NCI-H1930 (cell line): ENCODE data around the gene SRGAP3.

ENCODE experiments used
- DNase-seq, 2 experiments: peaks; one replicate each; lab custom pipeline; 2025; lab: John Stamatoyannopoulos, UW

The SRGAP3 gene

DNA sequence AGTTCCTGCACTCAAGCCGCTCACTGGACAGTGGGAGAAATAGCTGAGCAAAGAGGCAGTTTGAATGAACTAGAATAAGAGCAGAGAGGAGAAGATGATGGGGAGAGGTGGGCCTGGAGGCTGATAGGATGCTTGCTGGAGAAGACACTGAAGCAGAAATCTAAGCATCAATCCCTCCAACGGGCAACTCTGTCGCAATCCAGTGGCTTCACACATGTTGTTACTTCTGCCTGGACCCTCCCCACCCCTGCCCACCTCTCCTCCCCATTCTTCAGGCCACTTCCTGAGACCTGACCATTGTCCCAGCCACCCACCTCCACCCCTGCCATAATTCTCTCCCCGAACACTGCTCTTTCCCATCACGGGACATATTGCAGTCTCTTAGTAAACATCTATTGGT is 76.0 kb downstream of the SRGAP3 start:
- no peak for DNase-seq

DNA sequence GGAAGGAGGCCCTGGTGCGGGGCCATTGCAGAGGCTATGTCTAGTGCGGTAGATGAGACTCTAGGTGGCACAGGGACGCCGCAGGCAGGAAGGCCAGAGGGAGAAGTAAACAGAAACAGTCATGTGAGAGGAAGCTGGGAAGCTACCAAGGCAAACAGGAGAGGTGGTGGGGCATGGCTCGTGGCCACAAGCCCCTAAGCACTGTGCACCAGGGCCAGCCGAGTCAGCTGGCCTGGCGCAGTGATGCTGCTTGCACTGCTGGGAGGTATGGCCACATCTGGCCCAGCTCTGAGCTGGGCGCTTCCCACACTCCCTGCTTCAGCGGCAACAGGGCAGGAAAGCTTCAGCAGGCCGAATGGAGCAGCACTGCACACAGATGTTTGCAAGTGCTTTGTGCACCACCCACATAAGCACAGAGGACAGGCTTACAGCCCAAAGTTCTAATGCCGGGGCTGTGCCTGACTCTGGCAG is 76.6 kb downstream of the SRGAP3 start:
- DNase-seq = no peak

DNA sequence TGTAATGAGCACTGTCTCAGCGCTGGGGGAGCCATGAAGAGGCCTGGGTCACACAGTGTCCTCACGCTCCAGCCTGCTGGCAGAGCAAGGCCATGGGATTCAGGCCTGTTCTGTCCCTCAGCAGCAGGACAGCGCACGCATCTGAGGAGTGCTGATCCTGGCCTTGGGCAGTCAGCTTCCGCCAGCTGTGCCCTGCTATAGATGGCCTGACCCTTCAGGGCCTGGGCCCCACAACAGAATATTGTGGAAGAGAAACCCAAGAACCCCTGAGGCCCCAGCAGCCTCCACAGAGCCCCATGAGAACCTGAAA is 78.6 kb downstream of the SRGAP3 start:
- no peak for DNase-seq

DNA sequence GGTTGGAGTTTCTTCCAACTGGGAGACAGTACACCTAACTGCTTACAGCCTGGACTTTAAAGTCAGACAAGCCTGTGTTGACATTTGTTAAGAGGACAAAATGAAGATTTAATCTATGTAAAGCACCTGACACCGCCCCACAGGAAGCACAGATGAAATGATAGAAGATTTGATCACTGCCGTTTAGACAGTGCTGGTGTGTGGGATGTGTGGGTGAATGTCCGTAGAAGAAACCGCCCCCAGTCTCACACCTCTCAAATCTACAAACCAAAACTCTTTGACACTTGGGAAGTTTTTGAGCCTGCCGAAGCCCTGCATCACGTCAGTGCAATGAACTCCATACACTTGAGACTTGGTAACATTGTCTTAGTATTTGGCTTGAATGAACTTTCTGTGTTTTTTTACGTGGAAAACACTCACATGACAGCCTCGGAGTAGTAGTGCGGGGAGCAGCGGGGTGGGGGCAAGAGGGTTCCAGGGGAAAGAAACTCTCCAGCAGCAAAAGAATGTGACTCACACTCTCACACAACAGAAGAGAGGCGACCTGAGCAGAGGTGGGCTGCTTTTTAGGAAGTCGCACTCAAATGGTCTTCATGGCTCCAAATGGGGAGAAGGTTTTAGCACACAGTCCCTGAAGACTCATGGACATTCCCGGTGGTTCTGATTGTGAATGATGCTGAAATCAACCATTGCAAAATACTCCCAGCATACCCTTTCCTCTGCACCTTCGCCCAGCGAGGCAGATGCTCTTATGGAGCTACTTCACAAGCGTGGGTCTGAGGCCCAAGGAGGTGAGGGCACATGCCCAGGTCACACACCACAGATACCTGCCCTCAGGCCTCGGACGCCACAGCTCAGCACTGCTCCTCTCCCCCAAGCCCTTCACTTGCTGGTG is 79.2 kb downstream of the SRGAP3 start:
- no peak for DNase-seq

DNA sequence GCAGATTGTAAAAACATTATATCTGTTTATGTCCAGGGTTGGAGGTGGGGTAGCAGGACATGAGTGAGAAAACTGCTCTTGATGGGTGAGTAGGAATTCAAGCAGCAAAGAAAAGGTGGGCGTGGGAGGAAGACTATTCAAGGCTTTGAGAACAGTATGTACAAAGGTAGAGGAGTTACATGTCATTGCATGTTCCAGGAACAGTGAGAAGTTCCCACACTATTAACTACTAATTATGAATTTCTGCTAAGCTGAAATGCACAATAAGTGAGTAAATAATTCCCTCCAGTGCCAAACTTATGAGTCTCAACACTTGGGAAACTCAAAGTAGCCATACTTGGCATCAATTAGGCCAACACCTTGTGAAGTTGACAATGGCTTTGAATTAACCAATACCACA is 80.1 kb downstream of the SRGAP3 start:
- no peak for DNase-seq

DNA sequence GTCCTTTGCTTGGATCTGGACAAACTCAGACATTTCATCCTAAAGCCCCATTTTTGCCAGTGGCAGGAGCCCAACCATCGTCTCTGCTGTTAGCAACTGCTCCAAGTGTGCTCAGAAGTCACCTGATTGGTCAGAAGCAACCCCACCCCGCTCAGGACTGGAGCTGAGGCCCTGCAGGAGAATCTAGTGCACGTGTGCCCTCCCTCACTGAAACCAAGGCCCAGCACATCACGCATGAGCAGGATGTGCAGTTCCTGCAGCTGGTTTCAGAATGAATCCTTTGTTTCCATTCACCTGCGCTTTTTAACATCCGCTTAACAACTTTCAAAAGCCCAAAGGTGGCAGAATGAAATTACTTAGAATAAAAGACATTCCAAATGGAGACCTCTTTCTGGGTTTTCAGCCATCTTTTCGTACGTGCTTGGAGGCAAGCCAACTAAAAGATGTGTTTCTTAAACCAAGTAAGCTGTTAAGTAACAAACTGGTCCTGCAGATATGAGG is 81.2 kb downstream of the SRGAP3 start:
- no peak for DNase-seq

DNA sequence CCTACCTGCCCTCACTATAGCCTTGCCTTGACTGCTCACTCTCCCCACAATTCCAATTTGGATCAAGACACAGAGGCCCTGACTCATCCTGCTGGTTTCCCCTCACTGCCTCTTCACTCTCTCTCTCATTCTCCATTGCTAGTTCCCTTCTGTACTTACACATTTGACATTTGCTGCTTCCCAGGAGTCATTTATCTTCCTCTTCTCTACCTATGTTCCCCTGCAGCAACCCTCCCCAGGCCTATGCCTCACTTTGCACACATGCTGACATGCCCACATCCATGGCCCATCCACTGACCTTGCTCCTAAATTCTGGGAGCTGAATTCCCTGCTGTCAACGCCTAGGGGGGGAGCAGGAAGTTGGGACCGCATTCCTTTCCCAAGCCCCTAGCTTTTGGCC is 82.2 kb downstream of the SRGAP3 start:
- no peak for DNase-seq

DNA sequence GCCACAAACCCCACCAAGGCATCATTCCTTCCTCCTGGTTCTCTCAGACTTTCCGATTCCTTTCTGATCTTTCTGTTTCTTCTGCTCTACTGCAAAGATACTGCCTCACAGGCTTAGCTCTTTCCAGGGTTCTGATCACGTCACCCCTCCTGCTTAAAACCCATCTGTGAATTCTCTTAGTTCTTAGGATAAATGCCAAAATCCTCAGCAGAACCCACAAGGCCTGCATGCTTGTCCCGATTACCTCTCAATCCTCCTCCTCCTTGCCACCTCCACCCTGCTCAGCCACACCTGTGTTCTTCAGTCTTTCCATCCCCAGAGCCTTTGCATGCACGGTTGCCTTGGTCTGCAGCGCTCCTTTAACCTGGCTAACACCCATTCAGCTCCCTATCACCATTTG is 84.0 kb downstream of the SRGAP3 start:
- DNase-seq = no peak

DNA sequence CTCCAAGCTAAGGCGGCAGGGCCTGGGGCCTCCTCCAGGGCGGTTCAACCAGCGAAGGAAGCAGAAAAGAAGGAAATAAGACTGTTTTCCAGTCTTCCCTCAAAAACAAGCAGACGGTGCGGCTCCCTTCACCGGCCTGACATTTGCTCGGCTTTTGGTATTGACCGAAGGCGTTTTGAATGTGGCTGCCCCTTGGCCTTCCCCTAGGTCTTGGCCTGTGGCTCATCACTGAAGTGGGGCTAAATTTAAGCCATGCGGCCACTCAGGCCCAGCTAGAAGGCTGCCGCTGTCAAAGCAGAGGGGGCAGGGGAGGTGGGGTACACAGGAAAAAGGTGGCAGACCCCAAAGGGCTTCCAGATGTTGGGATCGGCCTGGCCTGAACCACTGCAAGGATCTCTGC is 86.2 kb downstream of the SRGAP3 start:
- no peak for DNase-seq

DNA sequence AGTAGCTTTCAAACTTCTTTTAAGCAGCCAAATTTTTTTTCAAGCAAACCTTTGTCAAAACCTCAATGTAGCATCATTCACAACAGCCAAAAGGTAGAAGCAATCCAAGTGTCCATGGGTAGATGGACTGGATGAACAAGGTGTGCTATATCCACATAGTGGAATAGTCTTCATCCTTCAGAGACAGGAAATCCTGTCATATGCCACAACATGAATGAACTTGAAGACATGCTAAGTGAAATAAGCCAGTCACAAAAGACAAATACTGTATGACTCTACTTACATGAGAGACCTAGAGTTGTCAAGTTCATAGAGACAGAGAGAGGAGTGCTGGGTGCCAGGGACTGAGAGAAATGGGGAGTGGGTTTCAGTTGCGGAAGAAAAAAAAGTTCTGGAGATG is 87.6 kb downstream of the SRGAP3 start:
- no peak for DNase-seq

DNA sequence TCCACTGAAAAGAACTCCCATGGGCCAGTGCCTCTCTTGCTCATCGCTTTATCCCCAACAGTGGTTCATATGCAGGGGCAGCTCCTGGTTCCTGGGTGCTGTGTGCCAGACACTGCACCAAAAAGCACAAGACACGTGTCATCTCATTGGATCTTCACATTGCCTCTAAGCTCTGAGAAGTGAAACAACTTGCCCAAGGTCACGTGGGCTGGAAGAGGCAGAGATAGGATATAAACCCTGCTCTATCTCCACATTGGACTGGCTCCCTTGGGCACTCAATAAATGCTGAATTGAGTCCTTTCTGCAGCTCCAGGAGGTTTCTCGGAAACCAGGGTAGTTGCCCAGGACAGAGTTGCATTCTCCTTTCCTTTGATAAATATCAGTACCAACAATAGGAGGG is 88.1 kb downstream of the SRGAP3 start:
- no peak for DNase-seq

DNA sequence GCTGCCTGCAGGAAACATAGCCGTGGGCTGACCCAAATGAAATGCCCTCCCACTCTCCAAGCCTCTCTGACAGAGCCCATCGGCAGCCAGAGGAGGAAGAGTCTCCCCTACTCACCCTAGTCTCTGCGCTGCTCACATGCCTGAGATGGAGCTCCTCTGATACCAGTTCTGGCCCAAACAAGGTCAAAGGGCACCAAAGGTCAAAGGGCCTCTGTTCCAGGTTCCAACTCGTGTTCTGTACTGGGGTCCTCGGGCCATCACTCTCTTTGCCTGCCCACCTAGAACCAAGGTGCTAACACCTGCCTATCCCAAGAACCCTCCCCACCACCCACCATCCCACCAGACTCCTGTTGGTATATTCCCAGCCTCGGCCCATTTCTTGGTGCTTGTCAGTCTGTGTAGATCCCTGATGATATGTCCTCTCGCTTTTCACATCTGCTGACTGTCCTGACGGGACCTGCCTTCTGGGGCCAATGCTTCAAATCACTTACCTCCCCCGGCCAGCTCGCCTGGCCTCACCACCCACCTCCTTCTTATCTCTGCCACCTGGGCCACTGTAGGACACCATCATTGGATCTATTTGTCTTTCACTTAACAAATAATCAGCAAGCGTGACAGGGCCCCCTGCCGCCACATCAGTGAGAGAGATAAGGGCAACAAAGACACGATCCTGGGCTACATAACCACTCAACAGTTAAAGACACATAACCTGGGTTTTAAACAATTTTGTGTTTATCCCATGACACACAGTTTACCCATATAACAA is 90.4 kb downstream of the SRGAP3 start:
- no peak for DNase-seq

DNA sequence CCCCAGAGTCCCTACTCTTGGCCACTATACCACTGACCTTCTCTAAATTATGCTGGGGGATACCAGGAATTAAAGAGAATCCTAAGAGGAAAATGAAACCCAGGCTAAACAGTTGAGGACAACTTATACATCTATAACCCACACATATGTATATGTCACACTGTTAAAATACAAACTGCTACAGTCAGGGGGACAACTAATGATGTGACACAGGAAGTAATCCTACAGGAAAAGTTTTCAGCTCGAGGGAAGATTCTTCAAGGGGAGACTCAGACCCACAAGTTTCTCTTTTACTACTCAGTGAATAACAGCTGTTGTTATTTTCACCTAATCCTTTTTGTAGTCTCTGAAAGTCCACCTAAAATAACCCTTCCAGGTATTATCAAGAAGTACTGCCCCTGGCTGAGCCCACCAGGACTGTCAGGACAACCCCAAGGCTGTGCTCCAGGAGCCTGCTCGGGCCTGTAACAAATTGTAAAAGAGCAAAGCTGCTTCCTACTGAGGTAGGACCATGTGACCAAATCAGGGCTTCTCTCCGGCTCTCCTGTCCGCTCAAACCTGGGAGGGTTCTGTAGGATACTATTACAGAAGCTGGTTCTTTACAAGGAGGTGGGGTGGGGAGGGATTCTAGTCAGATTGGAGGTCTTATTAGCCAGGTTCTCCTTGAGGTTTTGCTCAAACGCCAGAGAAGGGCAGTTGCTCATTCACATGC is 91.6 kb downstream of the SRGAP3 start:
- no peak for DNase-seq

DNA sequence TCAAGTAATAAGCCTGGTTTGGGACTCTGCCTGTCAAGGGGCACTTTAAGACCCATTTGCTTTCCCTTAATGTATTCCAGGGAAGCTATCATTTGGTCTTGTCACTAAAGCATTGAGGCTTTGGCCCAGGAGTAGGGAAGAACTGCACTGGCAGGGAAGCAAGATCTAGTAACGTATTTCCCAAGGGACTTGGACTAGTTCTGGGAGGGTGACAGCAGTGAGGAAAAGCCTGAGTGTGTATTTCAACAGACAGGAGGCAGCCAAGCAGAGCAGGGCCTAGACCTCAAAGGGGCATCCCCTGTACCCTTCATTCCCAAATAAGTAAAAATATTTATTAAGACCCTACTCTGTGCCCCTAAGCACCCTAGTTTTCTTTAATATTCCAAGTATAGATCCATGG is 92.8 kb downstream of the SRGAP3 start:
- no peak for DNase-seq

DNA sequence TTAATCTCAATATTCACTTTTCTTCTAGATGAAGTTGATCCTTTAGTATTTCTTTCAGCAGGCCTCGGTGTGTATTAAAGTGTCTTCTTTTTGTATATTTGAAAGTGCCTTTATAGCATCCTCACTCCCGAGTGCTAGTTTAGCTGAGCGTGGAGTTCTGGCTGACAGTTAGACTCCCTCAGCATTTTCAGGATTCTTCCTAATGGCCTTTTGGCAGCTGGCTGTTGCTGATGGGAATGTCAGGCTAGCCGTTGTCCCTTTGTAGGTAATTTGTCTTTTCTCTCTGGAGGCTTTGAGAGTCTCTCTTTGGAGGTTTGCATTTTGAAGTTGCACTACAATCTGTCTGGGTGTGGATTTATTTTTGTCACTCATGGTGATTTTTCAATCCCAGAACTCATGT is 94.4 kb downstream of the SRGAP3 start:
- DNase-seq = no peak

DNA sequence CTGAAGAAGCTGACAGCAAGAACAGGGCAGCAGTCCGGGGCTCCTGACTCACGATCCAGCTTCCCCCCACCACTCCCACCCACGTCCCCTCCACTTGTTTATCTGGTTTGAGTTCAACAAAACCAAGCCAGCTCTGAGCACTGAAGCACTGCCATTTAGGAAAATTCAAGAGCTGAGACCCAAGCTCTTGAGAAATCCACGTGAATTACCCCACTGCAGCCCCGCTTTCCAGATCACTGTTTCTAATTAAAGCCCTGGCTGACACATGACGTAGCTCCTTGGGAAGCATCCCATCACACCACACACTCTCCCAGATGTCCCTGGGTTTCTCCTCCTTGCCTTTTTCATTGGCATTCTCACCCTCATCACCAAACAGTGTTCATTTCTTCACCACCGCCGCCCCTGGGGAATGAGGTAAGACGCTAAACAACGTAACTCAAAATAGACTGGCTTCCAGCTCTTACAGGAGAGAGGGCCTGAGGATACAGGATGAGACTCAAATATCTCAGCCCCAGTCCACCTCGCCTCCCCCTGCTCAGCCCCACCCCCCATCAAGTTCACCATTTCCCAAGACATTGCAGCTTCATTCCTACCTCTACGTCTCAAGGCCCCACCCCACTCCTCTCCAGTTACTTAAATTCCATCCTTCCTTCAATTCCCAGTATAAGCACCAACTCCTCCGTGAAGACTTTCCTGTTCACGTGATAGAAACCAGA is 95.4 kb downstream of the SRGAP3 start:
- no peak for DNase-seq

DNA sequence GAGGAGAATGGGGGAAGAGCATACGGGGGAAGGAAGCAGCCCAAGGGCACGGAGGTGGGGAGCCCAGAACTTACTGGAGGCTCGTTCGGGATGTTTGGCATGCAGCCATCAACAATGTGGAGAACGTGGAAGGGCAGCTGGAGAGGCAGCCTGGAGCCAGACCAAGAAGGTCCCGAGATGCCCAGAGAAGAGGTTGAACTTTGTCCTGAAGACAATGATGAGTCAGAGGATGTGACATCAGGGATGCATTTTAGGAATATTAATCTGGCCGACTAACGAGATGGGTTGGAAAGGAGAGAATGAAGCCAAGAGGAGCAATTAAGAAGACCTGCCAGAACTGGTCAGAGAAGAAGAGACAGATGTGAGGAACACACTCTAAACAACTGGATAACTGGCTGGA is 98.2 kb downstream of the SRGAP3 start:
- DNase-seq = no peak

DNA sequence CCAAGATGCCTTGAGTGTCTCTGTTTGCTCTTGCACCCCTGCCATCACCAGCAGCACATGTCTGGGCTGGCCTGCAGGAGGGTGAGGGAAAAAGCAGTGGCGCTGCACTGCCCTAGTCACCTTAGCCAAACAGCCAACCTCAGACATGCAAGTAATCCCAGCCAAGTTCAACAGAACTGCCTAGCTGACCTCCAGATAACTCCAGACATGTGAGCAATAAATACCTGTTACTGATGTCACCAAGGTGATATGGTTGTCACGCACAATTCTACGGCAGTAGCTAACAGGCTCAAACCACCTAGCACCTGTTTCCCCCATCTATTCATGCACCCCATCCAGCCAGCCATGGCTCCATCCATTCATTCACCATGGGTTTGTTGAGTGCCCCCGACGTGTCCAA is 99.9 kb downstream of the SRGAP3 start:
- no peak for DNase-seq

DNA sequence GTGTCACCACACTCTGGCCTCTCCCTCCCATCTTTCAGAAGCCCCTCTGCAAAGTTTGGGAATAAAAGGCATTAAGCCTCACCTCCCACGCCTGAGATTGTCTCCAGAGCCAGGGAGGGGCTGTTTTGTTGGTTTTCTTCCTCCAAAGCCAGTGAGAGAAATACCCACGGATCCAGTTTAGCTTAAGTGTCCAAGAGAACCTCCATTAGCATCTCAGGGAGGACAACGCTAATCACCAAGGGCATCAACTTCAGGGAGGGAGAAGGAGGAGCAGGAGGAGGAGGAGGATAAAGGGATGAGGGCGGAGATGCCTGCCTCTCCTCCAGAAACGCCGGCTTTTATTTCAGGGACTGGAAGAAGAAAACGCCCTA is 101.6 kb downstream of the SRGAP3 start:
- no peak for DNase-seq

DNA sequence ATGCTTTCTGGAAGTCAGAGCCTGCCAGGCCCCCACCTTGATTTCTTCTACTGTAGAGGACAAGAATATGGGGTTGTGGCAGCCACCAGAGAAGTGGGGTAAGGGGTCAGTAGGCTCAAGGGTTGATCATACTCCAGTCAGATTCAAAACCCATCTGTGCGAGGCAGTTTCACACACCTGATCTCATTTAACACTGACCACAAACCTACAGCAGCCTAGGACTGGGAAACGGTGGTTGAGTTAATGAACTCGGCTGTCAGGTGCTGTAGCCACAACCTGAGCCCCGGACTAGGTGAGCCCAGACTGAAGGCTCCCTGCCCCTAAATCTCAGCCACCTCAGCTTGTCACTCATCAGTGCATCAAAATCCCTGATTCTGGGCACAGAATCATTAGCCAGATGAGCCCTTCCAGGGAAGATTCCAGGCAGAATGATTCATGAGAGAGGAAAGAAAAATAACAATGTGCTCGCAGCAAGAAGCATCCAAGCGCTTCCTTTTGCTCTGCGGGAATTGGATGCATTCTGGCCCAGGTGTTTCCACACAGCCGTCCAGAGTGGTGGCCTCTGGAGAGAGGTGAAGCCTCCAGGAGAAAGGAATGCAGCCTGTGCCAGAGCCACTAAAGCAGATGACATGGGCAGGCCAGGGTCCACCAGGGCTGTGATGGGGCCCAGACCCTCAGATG is 102.1 kb downstream of the SRGAP3 start:
- DNase-seq = no peak

DNA sequence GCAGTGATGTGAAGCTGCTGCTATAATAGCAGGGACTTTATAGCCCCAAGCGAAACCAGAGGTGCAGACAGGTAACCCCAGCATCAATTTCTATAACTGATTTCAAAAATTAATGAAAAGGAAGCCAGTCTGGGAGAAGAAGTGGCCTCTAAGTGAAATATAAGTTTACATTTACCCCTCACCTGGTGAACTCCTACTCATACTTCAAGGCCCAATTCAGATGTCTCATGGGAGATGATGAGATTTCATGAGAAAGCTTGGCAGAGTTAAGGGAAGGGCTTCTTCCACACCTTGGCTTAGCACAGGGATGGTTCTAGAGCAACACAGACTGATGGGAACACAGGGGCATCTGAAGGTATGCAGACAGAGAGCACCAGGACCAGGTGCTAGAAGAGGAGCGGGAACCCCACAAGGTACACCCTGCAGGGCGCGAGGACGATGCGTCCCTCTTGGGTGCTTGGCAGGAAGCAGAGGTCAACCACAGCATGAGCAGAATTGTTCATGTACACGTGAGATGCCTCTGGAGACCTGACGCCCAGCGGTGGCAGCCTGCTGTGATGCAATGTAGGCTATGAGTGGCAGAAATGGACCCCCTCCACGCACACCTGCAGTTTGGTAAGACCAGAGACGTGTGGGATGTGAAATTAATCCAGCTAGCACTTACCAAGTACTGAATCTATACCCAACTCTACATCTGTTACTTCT is 102.9 kb downstream of the SRGAP3 start:
- no peak for DNase-seq
